SK-N-SH treated with all-trans-retinoic acid at 6 μM for 48 hours (cell line): ENCODE data around the gene DRGX.

ENCODE experiments used
- ATAC-seq: fragments of 200-7000 bp; cut with Tn5 transposase; 3 replicates; pipeline ENCODE4 v1.9.1; 2020; ENCODE audit warnings: mild to moderate bottlenecking, moderate library complexity
- ARNTL ChIP-seq: fragments of 450-650 bp; formaldehyde crosslinking; IDR thresholded peaks from 2 replicates; pipeline ENCODE4 v1.5.0; 2020; ENCODE audit warnings: low read depth, mild to moderate bottlenecking, moderate library complexity, borderline replicate concordance
- BACH2 ChIP-seq: fragments of 250-450 bp; sonication (Bioruptor Pico); IDR thresholded peaks from 2 replicates; pipeline ENCODE4 v1.9.0; 2021; ENCODE audit warnings: mild to moderate bottlenecking, borderline replicate concordance
- CSDC2 ChIP-seq: fragments of 250-450 bp; sonication (Bioruptor Pico); IDR thresholded peaks from 2 replicates; pipeline ENCODE4 v1.5.0; 2020; ENCODE audit warnings: mild to moderate bottlenecking, moderate library complexity
- ESRRG ChIP-seq: fragments of 250-450 bp; sonication (Bioruptor Pico); IDR thresholded peaks from 2 replicates; pipeline ENCODE4 v1.6.1; 2021; ENCODE audit warnings: mild to moderate bottlenecking
- ISL1 ChIP-seq: fragments of 250-450 bp; sonication (Bioruptor Pico); IDR thresholded peaks from 2 replicates; pipeline ENCODE4 v2.1.2; 2022; ENCODE audit warnings: mild to moderate bottlenecking, moderate library complexity
- OSR1 ChIP-seq: fragments of 250-450 bp; sonication (Bioruptor Pico); IDR thresholded peaks from 2 replicates; pipeline ENCODE4 v1.8.0; 2022; ENCODE audit warnings: moderate library complexity, mild to moderate bottlenecking, inconsistent platforms
- PPARA ChIP-seq: fragments of 250-450 bp; sonication (Bioruptor Pico); IDR thresholded peaks from 2 replicates; pipeline ENCODE4 v1.5.0; 2020; ENCODE audit warnings: mild to moderate bottlenecking, borderline replicate concordance
- RARB ChIP-seq: fragments of 250-450 bp; sonication (Bioruptor Pico); IDR thresholded peaks from 2 replicates; pipeline ENCODE4 v1.8.0; 2021; ENCODE audit warnings: mild to moderate bottlenecking, moderate library complexity
- TCF4 ChIP-seq: fragments of 250-450 bp; sonication (Bioruptor Pico); IDR thresholded peaks from 2 replicates; pipeline ENCODE4 v1.8.0; 2021; ENCODE audit warnings: mild to moderate bottlenecking, moderate library complexity, borderline replicate concordance
- TOX ChIP-seq: fragments of 250-450 bp; sonication (Bioruptor Pico); IDR thresholded peaks from 2 replicates; pipeline ENCODE4 v1.8.0; 2021; ENCODE audit warnings: mild to moderate bottlenecking, moderate library complexity, borderline replicate concordance
- ZC3H10 ChIP-seq: fragments of 250-450 bp; sonication (Bioruptor Pico); IDR thresholded peaks from 2 replicates; pipeline ENCODE4 v1.5.1; 2021; ENCODE audit warnings: mild to moderate bottlenecking, moderate library complexity
- ZFP3 ChIP-seq: fragments of 250-450 bp; sonication (Bioruptor Pico); IDR thresholded peaks from 2 replicates; pipeline ENCODE4 v1.5.0; 2020; ENCODE audit warnings: mild to moderate bottlenecking, moderate library complexity
- ZFP30 ChIP-seq: fragments of 450-650 bp; formaldehyde crosslinking; IDR thresholded peaks from 2 replicates; pipeline ENCODE4 v1.5.0; 2022; ENCODE audit warnings: mild to moderate bottlenecking, moderate library complexity
- ZNF70 ChIP-seq: fragments of 450-650 bp; formaldehyde crosslinking; IDR thresholded peaks from 2 replicates; pipeline ENCODE4 v1.5.0; 2020; ENCODE audit warnings: mild to moderate bottlenecking, moderate library complexity
- ZNF8 ChIP-seq: fragments of 450-650 bp; formaldehyde crosslinking; IDR thresholded peaks from 2 replicates; pipeline ENCODE4 v1.5.0; 2020; ENCODE audit warnings: mild to moderate bottlenecking, moderate library complexity
- TF ChIP-seq, protein P1 (sequence below): fragments of 250-450 bp; sonication (Bioruptor Pico); IDR thresholded peaks from 2 replicates; pipeline ENCODE4 v1.5.1; 2021; ENCODE audit warnings: mild to moderate bottlenecking, moderate library complexity
- TF ChIP-seq, protein P2 (sequence below): fragments of 250-450 bp; sonication (Bioruptor Pico); IDR thresholded peaks from 2 replicates; pipeline ENCODE4 v1.5.0; 2020; ENCODE audit warnings: mild to moderate bottlenecking, moderate library complexity
- TF ChIP-seq, protein P3 (sequence below): fragments of 250-450 bp; sonication (Bioruptor Pico); IDR thresholded peaks from 2 replicates; pipeline ENCODE4 v1.8.0; 2020; ENCODE audit warnings: mild to moderate bottlenecking, moderate library complexity, borderline replicate concordance
- TF ChIP-seq, protein P4 (sequence below): fragments of 250-450 bp; sonication (Bioruptor Pico); IDR thresholded peaks from 2 replicates; pipeline ENCODE4 v1.5.1; 2020; ENCODE audit warnings: low read depth, mild to moderate bottlenecking, moderate library complexity
- TF ChIP-seq, protein P5 (sequence below): fragments of 250-450 bp; sonication (Bioruptor Pico); IDR thresholded peaks from 2 replicates; pipeline ENCODE4 v1.8.0; 2021; ENCODE audit warnings: low read depth, mild to moderate bottlenecking, moderate library complexity, borderline replicate concordance

DRGX gene

DNA sequence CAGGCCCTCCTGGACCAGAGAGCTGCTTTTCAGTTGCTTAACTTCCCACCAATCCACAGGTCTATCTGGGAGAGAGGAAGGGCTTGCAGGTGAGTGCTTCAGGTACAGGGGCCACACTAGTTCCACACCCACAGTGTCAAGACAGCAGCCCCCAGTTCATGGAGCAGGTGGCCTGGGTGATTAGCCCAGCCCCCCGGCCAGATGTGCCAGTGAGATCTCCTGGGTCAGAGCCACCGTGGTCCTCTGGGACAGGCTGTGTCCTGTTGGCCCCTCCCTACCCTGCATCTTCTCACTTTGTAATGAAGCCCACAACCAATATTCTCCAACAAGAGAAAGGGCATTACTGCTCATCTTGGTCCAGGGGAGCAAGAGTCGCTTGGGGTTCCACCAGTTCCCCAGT is 30.6 kb downstream of the DRGX start (continued):
- TF ChIP-seq ZC3H10 (CRISPR knock-in tag), result no peak
- no peak for TF ChIP-seq RARB
- no peak for TF ChIP-seq ZNF8 (CRISPR knock-in tag)
- no peak for TF ChIP-seq TCF4 (CRISPR knock-in tag)

DNA sequence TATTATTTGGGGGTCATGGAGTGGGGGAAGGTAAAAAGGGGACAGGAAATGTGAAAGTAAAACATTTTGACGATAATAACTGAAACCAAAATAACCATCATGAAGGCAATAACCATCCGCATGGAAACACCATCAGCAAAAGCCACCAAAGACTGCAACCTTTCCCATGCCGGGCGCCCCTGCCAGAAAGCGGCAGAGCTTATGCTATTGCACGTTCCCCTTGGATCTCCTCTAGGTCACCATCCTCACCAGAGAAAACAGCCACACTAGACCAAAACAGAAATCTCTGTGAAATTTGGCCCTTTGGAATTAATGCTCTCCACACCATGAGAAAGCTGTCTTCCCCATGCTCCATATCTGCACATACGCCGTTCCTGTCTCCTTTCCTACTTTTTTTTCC is 31.1 kb downstream of the DRGX start:
- TF ChIP-seq, protein P1, sequence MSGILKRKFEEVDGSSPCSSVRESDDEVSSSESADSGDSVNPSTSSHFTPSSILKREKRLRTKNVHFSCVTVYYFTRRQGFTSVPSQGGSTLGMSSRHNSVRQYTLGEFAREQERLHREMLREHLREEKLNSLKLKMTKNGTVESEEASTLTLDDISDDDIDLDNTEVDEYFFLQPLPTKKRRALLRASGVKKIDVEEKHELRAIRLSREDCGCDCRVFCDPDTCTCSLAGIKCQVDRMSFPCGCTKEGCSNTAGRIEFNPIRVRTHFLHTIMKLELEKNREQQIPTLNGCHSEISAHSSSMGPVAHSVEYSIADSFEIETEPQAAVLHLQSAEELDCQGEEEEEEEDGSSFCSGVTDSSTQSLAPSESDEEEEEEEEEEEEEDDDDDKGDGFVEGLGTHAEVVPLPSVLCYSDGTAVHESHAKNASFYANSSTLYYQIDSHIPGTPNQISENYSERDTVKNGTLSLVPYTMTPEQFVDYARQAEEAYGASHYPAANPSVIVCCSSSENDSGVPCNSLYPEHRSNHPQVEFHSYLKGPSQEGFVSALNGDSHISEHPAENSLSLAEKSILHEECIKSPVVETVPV (CRISPR knock-in tag), result no peak
- TF ChIP-seq BACH2 (CRISPR knock-in tag) (no peak), CSDC2 (CRISPR knock-in tag) (no peak), ZNF70 (CRISPR knock-in tag) (no peak), ZC3H10 (CRISPR knock-in tag) (no peak), RARB (no peak)
- no peak for ATAC-seq

DNA sequence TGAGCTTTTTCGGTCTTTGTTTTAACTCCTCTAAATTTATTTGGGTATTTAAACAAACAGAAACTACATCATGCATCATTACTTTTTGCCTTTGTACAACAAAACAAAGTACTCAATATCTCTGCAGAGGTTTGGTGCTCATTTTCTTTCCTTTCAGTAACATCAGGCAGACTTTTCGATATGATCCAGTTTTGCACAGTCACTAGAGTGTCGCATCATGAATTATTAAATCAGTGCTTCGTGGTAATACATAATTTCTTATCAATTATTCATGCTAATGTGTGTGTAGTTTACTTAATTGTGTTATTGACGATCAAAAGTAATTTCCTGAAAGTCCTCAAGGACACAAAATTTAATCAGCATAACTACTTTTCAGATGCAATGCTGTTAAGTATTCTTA is 31.8 kb downstream of the DRGX start:
- TF ChIP-seq, protein P2, sequence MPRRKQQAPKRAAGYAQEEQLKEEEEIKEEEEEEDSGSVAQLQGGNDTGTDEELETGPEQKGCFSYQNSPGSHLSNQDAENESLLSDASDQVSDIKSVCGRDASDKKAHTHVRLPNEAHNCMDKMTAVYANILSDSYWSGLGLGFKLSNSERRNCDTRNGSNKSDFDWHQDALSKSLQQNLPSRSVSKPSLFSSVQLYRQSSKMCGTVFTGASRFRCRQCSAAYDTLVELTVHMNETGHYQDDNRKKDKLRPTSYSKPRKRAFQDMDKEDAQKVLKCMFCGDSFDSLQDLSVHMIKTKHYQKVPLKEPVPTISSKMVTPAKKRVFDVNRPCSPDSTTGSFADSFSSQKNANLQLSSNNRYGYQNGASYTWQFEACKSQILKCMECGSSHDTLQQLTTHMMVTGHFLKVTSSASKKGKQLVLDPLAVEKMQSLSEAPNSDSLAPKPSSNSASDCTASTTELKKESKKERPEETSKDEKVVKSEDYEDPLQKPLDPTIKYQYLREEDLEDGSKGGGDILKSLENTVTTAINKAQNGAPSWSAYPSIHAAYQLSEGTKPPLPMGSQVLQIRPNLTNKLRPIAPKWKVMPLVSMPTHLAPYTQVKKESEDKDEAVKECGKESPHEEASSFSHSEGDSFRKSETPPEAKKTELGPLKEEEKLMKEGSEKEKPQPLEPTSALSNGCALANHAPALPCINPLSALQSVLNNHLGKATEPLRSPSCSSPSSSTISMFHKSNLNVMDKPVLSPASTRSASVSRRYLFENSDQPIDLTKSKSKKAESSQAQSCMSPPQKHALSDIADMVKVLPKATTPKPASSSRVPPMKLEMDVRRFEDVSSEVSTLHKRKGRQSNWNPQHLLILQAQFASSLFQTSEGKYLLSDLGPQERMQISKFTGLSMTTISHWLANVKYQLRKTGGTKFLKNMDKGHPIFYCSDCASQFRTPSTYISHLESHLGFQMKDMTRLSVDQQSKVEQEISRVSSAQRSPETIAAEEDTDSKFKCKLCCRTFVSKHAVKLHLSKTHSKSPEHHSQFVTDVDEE (CRISPR knock-in tag), result no peak
- TF ChIP-seq ZFP30 (no peak), ISL1 (CRISPR knock-in tag) (no peak), ESRRG (CRISPR knock-in tag) (no peak), PPARA (CRISPR knock-in tag) (no peak), RARB (no peak)
- TF ChIP-seq, protein P3, sequence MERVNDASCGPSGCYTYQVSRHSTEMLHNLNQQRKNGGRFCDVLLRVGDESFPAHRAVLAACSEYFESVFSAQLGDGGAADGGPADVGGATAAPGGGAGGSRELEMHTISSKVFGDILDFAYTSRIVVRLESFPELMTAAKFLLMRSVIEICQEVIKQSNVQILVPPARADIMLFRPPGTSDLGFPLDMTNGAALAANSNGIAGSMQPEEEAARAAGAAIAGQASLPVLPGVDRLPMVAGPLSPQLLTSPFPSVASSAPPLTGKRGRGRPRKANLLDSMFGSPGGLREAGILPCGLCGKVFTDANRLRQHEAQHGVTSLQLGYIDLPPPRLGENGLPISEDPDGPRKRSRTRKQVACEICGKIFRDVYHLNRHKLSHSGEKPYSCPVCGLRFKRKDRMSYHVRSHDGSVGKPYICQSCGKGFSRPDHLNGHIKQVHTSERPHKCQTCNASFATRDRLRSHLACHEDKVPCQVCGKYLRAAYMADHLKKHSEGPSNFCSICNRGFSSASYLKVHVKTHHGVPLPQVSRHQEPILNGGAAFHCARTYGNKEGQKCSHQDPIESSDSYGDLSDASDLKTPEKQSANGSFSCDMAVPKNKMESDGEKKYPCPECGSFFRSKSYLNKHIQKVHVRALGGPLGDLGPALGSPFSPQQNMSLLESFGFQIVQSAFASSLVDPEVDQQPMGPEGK, result no peak
- TF ChIP-seq, protein P1 (CRISPR knock-in tag), result no peak
- TF ChIP-seq, protein P4, sequence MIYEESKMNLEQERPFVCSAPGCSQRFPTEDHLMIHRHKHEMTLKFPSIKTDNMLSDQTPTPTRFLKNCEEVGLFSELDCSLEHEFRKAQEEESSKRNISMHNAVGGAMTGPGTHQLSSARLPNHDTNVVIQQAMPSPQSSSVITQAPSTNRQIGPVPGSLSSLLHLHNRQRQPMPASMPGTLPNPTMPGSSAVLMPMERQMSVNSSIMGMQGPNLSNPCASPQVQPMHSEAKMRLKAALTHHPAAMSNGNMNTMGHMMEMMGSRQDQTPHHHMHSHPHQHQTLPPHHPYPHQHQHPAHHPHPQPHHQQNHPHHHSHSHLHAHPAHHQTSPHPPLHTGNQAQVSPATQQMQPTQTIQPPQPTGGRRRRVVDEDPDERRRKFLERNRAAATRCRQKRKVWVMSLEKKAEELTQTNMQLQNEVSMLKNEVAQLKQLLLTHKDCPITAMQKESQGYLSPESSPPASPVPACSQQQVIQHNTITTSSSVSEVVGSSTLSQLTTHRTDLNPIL (CRISPR knock-in tag), result no peak
- no peak for ATAC-seq

DNA sequence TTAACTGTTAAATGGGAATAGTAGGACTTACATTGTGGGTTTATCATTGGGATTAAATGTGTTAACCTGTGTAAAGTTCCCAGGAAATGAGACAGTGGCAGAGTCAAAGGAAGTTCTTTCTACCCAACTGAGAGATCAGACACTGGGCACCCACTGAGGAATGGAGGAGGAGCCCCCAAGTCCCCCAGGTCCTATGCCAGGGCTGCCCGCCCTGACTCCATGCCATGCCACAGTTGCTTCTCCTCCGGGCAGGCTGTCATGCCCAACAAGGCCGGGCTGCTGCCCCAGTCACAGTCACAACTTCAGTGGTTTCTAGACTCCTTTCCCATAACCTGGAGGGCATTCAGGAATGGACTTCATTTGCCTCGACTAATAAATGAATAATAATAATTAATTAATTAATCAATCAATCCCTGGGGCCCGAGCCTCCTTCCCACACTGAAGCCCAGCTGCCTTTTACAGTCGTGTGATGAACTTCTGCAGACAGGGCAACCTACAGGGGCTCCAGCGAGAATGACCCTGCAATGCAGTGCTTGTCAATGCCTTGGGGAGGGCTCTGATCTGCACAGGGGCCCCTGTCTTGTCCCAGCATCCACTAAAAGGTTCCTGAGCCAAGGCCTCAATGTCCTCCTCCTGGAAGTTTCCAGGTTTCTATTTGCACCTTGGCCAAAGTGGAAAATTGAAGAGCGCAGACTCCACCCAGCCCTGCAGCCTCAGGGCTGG is 32.4 kb downstream of the DRGX start:
- no peak for ATAC-seq
- no peak for TF ChIP-seq OSR1 (CRISPR knock-in tag)
- TF ChIP-seq, protein P5, sequence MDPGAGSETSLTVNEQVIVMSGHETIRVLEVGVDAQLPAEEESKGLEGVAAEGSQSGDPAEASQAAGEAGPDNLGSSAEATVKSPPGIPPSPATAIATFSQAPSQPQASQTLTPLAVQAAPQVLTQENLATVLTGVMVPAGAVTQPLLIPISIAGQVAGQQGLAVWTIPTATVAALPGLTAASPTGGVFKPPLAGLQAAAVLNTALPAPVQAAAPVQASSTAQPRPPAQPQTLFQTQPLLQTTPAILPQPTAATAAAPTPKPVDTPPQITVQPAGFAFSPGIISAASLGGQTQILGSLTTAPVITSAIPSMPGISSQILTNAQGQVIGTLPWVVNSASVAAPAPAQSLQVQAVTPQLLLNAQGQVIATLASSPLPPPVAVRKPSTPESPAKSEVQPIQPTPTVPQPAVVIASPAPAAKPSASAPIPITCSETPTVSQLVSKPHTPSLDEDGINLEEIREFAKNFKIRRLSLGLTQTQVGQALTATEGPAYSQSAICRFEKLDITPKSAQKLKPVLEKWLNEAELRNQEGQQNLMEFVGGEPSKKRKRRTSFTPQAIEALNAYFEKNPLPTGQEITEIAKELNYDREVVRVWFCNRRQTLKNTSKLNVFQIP (CRISPR knock-in tag), result no peak
- TF ChIP-seq ZFP3, result no peak
- TF ChIP-seq TCF4 (CRISPR knock-in tag), result no peak
- TF ChIP-seq ZNF8 (CRISPR knock-in tag), result no peak
- TF ChIP-seq ZNF70 (CRISPR knock-in tag), result no peak
- no peak for TF ChIP-seq ISL1 (CRISPR knock-in tag)
- TF ChIP-seq BACH2 (CRISPR knock-in tag), result no peak
- TF ChIP-seq TOX, result no peak
- no peak for TF ChIP-seq ESRRG (CRISPR knock-in tag)
- TF ChIP-seq ARNTL (CRISPR knock-in tag), result no peak
- TF ChIP-seq CSDC2 (CRISPR knock-in tag), result no peak
- no peak for TF ChIP-seq RARB
